RWPE1 (cell line): ENCODE data around the gene SLCO2B1.

Experiments used
- CTCF ChIA-PET: fragments of 350-600 bp; sonication (Branson Sonifier 250); formaldehyde crosslinking; extraction: SDS; loops from one replicate; lab custom pipeline; 2021; lab: Yijun Ruan, JAX
- POLR2A ChIA-PET: fragments of 400-600 bp; formaldehyde crosslinking; extraction: SDS; loops from one replicate; lab custom pipeline; 2020; ENCODE audit warnings: antibody characterized with exemption; ENCODE audit not compliant: low non-redundant PET; lab: Yijun Ruan, JAX
- DNase-seq: peaks from one replicate; pipeline ENCODE4 v3.0.0; 2012; ENCODE audit warnings: low spot score
- H3K27ac ChIP-seq: fragments of 450-650 bp; 2 replicates; pipeline ENCODE4 v1.5.1; 2017
- TF ChIP-seq, protein P1 (sequence below): fragments of 450-650 bp; conservative IDR thresholded peaks from 2 replicates; pipeline ENCODE4 v1.5.1; 2017; ENCODE audit warnings: low read depth, mild to moderate bottlenecking

Gene SLCO2B1

GRCh38 chr11:75165721-75166120 is 14.8 kb downstream of the SLCO2B1 start:
- POLR2A ChIA-PET: no interaction called here
- H3K27ac ChIP-seq: no peak overlapping the region
- DNase-seq: no peak
- TF ChIP-seq, protein P1, sequence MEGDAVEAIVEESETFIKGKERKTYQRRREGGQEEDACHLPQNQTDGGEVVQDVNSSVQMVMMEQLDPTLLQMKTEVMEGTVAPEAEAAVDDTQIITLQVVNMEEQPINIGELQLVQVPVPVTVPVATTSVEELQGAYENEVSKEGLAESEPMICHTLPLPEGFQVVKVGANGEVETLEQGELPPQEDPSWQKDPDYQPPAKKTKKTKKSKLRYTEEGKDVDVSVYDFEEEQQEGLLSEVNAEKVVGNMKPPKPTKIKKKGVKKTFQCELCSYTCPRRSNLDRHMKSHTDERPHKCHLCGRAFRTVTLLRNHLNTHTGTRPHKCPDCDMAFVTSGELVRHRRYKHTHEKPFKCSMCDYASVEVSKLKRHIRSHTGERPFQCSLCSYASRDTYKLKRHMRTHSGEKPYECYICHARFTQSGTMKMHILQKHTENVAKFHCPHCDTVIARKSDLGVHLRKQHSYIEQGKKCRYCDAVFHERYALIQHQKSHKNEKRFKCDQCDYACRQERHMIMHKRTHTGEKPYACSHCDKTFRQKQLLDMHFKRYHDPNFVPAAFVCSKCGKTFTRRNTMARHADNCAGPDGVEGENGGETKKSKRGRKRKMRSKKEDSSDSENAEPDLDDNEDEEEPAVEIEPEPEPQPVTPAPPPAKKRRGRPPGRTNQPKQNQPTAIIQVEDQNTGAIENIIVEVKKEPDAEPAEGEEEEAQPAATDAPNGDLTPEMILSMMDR: no peak
- CTCF ChIA-PET: interaction anchor here (0.6 kb wide), 1 partner anchor 76 kb away, joined by 3 read pairs; no protein-coding TSS in a partner anchor

DNA sequence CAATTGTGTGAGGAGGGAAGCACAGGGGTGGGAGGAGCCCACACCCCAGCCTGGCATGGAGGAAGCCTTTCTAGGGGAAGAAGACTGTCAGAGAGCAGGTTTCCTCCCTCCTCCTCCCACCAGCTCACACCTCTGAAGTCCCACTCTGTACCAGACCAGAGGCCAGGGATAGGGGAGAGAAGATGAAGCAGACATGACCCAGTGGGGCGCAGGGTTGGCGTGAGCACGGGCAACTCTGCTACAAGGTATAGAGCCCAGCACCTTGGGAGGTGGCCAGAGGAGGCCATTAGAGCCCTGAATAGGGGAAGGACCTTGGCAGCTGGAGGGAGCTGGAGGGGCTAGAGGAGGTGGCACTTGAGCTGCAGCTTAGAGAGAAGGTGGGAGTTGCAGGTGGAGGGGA is 15.9 kb downstream of the SLCO2B1 start:
- DNase-seq: no peak
- ChIA-PET CTCF (no interaction called here), POLR2A (no interaction called here)
- H3K27ac ChIP-seq: no peak overlapping the region
- TF ChIP-seq, protein P1: no peak

DNA sequence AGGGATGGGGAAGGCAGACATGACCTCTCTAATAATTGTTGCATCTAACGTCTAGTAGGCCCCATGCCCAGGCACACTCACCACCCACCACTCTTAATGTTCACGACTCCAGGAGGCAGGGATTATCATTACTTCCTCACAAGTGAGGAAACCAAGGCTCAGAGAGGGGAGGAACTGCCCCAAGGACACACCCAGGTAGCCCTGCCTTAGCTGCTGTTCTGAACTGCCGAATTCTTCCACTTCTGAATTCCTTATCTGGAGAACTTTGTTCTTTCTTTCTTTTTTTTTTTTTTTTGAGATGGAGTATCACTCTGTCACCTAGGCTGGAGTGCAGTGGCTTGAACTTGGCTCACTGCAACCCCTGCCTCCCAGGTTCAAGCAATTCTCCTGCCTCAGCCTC is 16.7 kb downstream of the SLCO2B1 start:
- POLR2A ChIA-PET: no interaction called here
- TF ChIP-seq, protein P1: no peak
- CTCF ChIA-PET: interaction anchor here (0.6 kb wide), 1 partner anchor 30 kb away, joined by 3 read pairs; no protein-coding TSS in a partner anchor
- no peak overlapping the region for H3K27ac ChIP-seq
- no peak for DNase-seq

GRCh38 chr11:75169101-75169885 is 18.4 kb downstream of the SLCO2B1 start:
- ChIA-PET POLR2A (no interaction called here), CTCF (interaction anchor here (0.6 to 0.9 kb wide), 2 partner anchors 15 to 36 kb away, joined by 4 to 5 read pairs; no protein-coding TSS in a partner anchor)
- TF ChIP-seq, protein P1: no peak
- H3K27ac ChIP-seq: no peak overlapping the region
- no peak for DNase-seq

GRCh38 chr11:75170516-75171201 is 19.8 kb downstream of the SLCO2B1 start:
- TF ChIP-seq, protein P1: no peak
- no peak for DNase-seq
- no peak overlapping the region for H3K27ac ChIP-seq
- ChIA-PET CTCF (no interaction called here), POLR2A (no interaction called here)

- ChIA-PET CTCF (no interaction called here), POLR2A (no interaction called here)
- TF ChIP-seq, protein P1: no peak
- no peak overlapping the region for H3K27ac ChIP-seq
- no peak for DNase-seq
Measured at GRCh38 chr11:75173336-75173735, 22.4 kb downstream of the SLCO2B1 start.
